ENCODE results near the gene DNAJB14.

DNA sequence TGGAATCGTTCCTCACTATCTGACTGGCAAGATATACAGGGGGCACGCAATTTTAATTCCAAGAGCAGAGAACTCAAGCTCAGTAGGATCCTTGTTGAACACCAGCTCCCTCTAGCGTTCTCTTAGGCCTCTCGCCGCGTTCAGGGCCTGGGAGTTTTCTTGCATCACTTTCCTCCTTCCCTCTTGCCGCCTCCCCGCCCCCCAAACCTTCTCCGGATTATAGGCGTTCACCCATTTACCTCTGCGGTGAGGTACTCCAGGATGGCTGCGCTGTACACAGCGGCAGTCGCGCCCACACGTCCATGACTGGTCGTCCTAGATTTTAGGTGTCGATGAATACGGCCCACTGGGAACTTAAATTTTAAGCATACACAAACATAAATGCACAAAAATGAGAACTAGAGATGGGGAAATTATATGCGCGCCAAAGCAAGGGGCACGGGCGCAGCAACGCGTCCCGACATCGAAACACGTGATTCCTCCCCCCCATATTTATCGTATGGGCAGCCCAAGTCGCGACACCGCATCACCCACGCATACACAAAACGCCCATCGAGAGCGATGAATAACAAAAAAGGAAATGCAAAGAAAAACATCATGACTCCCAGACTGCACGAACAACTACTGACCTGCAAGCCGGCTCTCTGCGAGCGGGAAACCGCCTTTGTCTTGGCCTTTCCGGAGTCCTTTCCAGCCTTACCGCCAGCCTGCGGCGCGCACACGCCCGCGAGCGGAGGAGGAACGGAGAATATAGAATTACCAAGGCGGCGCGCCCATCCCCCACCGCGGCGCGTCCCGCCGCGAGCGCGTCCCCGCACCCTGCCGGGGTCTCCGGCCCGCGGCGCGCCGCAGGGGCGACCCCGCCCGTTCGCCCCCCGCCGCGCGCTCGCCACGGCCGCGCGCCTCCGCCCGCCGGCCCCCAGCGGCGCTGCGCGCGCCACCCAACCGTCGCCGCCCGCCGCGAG lies 2.9 kb upstream of the DNAJB14 start:
- peak in 1 of 4 donors; percentile 48 for TF ChIP-seq POLR2A (IDR thresholded peaks at IDR 0.05)
- TF ChIP-seq, protein P1, sequence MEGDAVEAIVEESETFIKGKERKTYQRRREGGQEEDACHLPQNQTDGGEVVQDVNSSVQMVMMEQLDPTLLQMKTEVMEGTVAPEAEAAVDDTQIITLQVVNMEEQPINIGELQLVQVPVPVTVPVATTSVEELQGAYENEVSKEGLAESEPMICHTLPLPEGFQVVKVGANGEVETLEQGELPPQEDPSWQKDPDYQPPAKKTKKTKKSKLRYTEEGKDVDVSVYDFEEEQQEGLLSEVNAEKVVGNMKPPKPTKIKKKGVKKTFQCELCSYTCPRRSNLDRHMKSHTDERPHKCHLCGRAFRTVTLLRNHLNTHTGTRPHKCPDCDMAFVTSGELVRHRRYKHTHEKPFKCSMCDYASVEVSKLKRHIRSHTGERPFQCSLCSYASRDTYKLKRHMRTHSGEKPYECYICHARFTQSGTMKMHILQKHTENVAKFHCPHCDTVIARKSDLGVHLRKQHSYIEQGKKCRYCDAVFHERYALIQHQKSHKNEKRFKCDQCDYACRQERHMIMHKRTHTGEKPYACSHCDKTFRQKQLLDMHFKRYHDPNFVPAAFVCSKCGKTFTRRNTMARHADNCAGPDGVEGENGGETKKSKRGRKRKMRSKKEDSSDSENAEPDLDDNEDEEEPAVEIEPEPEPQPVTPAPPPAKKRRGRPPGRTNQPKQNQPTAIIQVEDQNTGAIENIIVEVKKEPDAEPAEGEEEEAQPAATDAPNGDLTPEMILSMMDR (IDR thresholded peaks at IDR 0.05): peak; percentile 84 to 92 (median 88)
